ENCODE measurements around the gene GUCY1A1.

The GUCY1A1 gene

GRCh38 chr4:155757745-155758265 lies 91.2 kb downstream of the GUCY1A1 start:
- no peak overlapping the region for H3K27ac ChIP-seq (ENCODE audit: low read depth, low read length)

GRCh38 chr4:155758481-155759371 lies 92.1 kb downstream of the GUCY1A1 start, which contains the start of gene GUCY1B1:
TSS of gene GUCY1B1 (plus strand) at chr4:155759021. CDS start at chr4:155759141, 120 bp downstream.
- peaks cover 0 to 10% of the 10 kb centered on the region in 2 donors for H3K4me1 ChIP-seq (ENCODE audit: control insufficient read depth in 1 of 2, insufficient read depth in 2 of 2, low read length in 2 of 2)
- no peaks in the 10 kb centered on the region for H3K9me3 ChIP-seq (ENCODE audit: control insufficient read depth in 1 of 2, low read length in 2 of 2)
- peaks cover 5 to 13% of the 10 kb centered on the region in 2 donors for H3K27me3 ChIP-seq (ENCODE audit: control insufficient read depth in 1 of 2, insufficient read depth in 2 of 2, low read length in 2 of 2)
- peak within 1 kb of the TSS; percentile 26 to 32 for H3K9ac ChIP-seq (ENCODE audit: low read depth in 1 of 2, low read length in 2 of 2)
- peak within 1 kb of the TSS; percentile 69 to 74 for H3K4me3 ChIP-seq (ENCODE audit: low read depth in 1 of 2, low read length in 2 of 2)
- no peaks in the 10 kb centered on the region for H3K36me3 ChIP-seq (ENCODE audit: control insufficient read depth in 1 of 2, insufficient read depth in 2 of 2, low read length in 2 of 2)
- H3K27ac ChIP-seq (ENCODE audit: low read depth, low read length) = peak within 1 kb of the TSS; percentile 64

More at GRCh38 chr4:155757745-155758265, 91.2 kb downstream of the GUCY1A1 start:
- Histone ChIP-seq H3K4me3 (ENCODE audit: low read depth in 1 of 2, low read length in 2 of 2) (no peak overlapping the region), H3K9ac (ENCODE audit: low read depth in 1 of 2, low read length in 2 of 2) (no peak overlapping the region), H3K27me3 (ENCODE audit: control insufficient read depth in 1 of 2, insufficient read depth in 2 of 2, low read length in 2 of 2) (peaks cover 5 to 13% of the 10 kb centered on the region in 2 donors), H3K36me3 (ENCODE audit: control insufficient read depth in 1 of 2, insufficient read depth in 2 of 2, low read length in 2 of 2) (no peaks in the 10 kb centered on the region), H3K9me3 (ENCODE audit: control insufficient read depth in 1 of 2, low read length in 2 of 2) (no peaks in the 10 kb centered on the region), H3K4me1 (ENCODE audit: control insufficient read depth in 1 of 2, insufficient read depth in 2 of 2, low read length in 2 of 2) (peaks cover 0 to 10% of the 10 kb centered on the region in 2 donors)

- Histone ChIP-seq H3K27me3 (ENCODE audit: control insufficient read depth in 1 of 2, insufficient read depth in 2 of 2, low read length in 2 of 2) (peaks cover 5 to 13% of the 10 kb centered on the region in 2 donors), H3K27ac (ENCODE audit: low read depth, low read length) (peak overlapping the region; percentile 64), H3K4me1 (ENCODE audit: control insufficient read depth in 1 of 2, insufficient read depth in 2 of 2, low read length in 2 of 2) (peaks cover 0 to 10% of the 10 kb centered on the region in 2 donors), H3K9ac (ENCODE audit: low read depth in 1 of 2, low read length in 2 of 2) (peak overlapping the region; percentile 26 to 32), H3K4me3 (ENCODE audit: low read depth in 1 of 2, low read length in 2 of 2) (peak overlapping the region; percentile 69 to 74), H3K36me3 (ENCODE audit: control insufficient read depth in 1 of 2, insufficient read depth in 2 of 2, low read length in 2 of 2) (no peaks in the 10 kb centered on the region), H3K9me3 (ENCODE audit: control insufficient read depth in 1 of 2, low read length in 2 of 2) (no peaks in the 10 kb centered on the region)
Measured at GRCh38 chr4:155759372-155760252, 93.0 kb downstream of the GUCY1A1 start.

DNA sequence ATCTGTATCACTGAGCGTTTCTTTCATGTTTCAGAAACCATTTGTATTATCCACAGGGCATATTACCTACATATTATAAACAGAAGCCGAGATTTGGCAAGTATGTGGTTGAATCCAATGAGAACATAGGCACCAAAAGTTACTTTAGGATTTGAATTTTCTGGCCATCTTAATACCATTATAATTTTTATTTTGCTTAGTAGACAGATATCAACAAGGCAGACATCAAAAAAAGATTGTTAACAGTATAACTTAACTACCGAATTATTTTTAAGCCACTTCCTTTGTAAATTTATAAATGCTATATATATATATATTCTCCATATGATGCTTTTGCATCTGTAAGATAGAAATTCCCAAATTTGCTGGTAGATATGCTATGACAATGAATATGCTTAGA lies 94.4 kb downstream of the GUCY1A1 start:
- peaks cover 0 to 10% of the 10 kb centered on the region in 2 donors for H3K4me1 ChIP-seq (ENCODE audit: control insufficient read depth in 1 of 2, insufficient read depth in 2 of 2, low read length in 2 of 2)
- no peak overlapping the region for H3K27ac ChIP-seq (ENCODE audit: low read depth, low read length)
- H3K4me3 ChIP-seq (ENCODE audit: low read depth in 1 of 2, low read length in 2 of 2) = no peak overlapping the region
- H3K27me3 ChIP-seq (ENCODE audit: control insufficient read depth in 1 of 2, insufficient read depth in 2 of 2, low read length in 2 of 2) = peaks cover 5 to 13% of the 10 kb centered on the region in 2 donors
- no peak overlapping the region for H3K9ac ChIP-seq (ENCODE audit: low read depth in 1 of 2, low read length in 2 of 2)
- no peaks in the 10 kb centered on the region for H3K9me3 ChIP-seq (ENCODE audit: control insufficient read depth in 1 of 2, low read length in 2 of 2)
- H3K36me3 ChIP-seq (ENCODE audit: control insufficient read depth in 1 of 2, insufficient read depth in 2 of 2, low read length in 2 of 2) = no peaks in the 10 kb centered on the region

GRCh38 chr4:155761916-155762315 lies 95.3 kb downstream of the GUCY1A1 start:
- Histone ChIP-seq H3K9ac (ENCODE audit: low read depth in 1 of 2, low read length in 2 of 2) (no peak overlapping the region), H3K9me3 (ENCODE audit: control insufficient read depth in 1 of 2, low read length in 2 of 2) (no peaks in the 10 kb centered on the region), H3K4me3 (ENCODE audit: low read depth in 1 of 2, low read length in 2 of 2) (no peak overlapping the region), H3K27ac (ENCODE audit: low read depth, low read length) (no peak overlapping the region), H3K27me3 (ENCODE audit: control insufficient read depth in 1 of 2, insufficient read depth in 2 of 2, low read length in 2 of 2) (peaks cover 5 to 13% of the 10 kb centered on the region in 2 donors), H3K36me3 (ENCODE audit: control insufficient read depth in 1 of 2, insufficient read depth in 2 of 2, low read length in 2 of 2) (no peaks in the 10 kb centered on the region), H3K4me1 (ENCODE audit: control insufficient read depth in 1 of 2, insufficient read depth in 2 of 2, low read length in 2 of 2) (peaks cover 0 to 10% of the 10 kb centered on the region in 2 donors)

- Histone ChIP-seq H3K36me3 (ENCODE audit: control insufficient read depth in 1 of 2, insufficient read depth in 2 of 2, low read length in 2 of 2) (no peaks in the 10 kb centered on the region), H3K4me3 (ENCODE audit: low read depth in 1 of 2, low read length in 2 of 2) (no peak overlapping the region), H3K9ac (ENCODE audit: low read depth in 1 of 2, low read length in 2 of 2) (no peak overlapping the region), H3K27ac (ENCODE audit: low read depth, low read length) (no peak overlapping the region), H3K9me3 (ENCODE audit: control insufficient read depth in 1 of 2, low read length in 2 of 2) (no peaks in the 10 kb centered on the region), H3K4me1 (ENCODE audit: control insufficient read depth in 1 of 2, insufficient read depth in 2 of 2, low read length in 2 of 2) (peaks cover 0 to 10% of the 10 kb centered on the region in 2 donors), H3K27me3 (ENCODE audit: control insufficient read depth in 1 of 2, insufficient read depth in 2 of 2, low read length in 2 of 2) (peaks cover 5 to 13% of the 10 kb centered on the region in 2 donors)
Measured at GRCh38 chr4:155762334-155762733, 95.7 kb downstream of the GUCY1A1 start.

- Histone ChIP-seq H3K9ac (ENCODE audit: low read depth in 1 of 2, low read length in 2 of 2) (no peak overlapping the region), H3K27me3 (ENCODE audit: control insufficient read depth in 1 of 2, insufficient read depth in 2 of 2, low read length in 2 of 2) (peaks cover 4 to 9% of the 10 kb centered on the region in 2 donors), H3K4me1 (ENCODE audit: control insufficient read depth in 1 of 2, insufficient read depth in 2 of 2, low read length in 2 of 2) (peaks cover 0 to 10% of the 10 kb centered on the region in 2 donors), H3K27ac (ENCODE audit: low read depth, low read length) (no peak overlapping the region), H3K4me3 (ENCODE audit: low read depth in 1 of 2, low read length in 2 of 2) (no peak overlapping the region), H3K9me3 (ENCODE audit: control insufficient read depth in 1 of 2, low read length in 2 of 2) (no peaks in the 10 kb centered on the region), H3K36me3 (ENCODE audit: control insufficient read depth in 1 of 2, insufficient read depth in 2 of 2, low read length in 2 of 2) (no peaks in the 10 kb centered on the region)
Measured at GRCh38 chr4:155763551-155763950, 96.9 kb downstream of the GUCY1A1 start.

DNA sequence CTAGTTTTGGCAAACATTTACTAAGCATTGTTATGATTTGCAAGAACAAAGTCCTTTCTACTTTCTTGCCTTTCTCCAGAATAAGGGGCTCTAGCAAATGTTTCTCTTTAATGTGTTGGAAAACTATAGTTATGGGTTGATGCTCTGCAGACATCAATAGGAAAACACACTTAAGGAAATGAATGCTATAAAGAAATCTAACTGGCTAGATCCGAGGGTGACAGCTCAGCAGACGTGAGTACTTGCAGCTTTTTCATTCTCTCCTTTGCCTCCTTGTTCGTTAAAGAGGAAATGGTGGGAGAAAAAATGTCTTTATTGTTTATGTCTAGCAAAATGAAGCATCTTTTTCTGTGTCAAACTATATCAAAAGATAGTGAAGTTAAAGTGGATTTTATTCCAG lies 98.5 kb downstream of the GUCY1A1 start:
- no peak overlapping the region for H3K9ac ChIP-seq (ENCODE audit: low read depth in 1 of 2, low read length in 2 of 2)
- H3K9me3 ChIP-seq (ENCODE audit: control insufficient read depth in 1 of 2, low read length in 2 of 2) = no peaks in the 10 kb centered on the region
- H3K4me1 ChIP-seq (ENCODE audit: control insufficient read depth in 1 of 2, insufficient read depth in 2 of 2, low read length in 2 of 2) = peaks cover 0 to 5% of the 10 kb centered on the region in 2 donors
- peaks cover 0 to 6% of the 10 kb centered on the region in 2 donors for H3K27me3 ChIP-seq (ENCODE audit: control insufficient read depth in 1 of 2, insufficient read depth in 2 of 2, low read length in 2 of 2)
- H3K4me3 ChIP-seq (ENCODE audit: low read depth in 1 of 2, low read length in 2 of 2) = no peak overlapping the region
- H3K36me3 ChIP-seq (ENCODE audit: control insufficient read depth in 1 of 2, insufficient read depth in 2 of 2, low read length in 2 of 2) = no peaks in the 10 kb centered on the region
- H3K27ac ChIP-seq (ENCODE audit: low read depth, low read length) = no peak overlapping the region

DNA sequence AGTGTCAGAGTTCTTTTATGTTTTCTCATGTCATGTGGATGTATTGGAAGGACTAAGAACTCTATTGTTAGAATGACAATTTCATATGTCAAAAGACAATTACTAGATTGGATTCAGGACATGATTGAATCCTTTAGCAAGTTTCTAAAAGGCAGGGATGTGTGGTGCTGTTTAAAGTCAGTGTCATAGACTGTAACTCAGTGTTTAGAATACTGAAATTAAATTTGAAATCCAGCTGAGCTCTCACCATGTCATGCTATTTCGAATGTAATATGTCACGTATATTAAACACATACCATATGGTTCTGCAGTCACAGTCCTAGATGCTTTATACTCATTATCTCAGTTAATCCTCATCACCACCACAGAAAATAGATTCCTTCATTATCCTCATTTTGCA lies 100.0 kb downstream of the GUCY1A1 start:
- H3K9me3 ChIP-seq (ENCODE audit: control insufficient read depth in 1 of 2, low read length in 2 of 2) = no peaks in the 10 kb centered on the region
- no peak overlapping the region for H3K27ac ChIP-seq (ENCODE audit: low read depth, low read length)
- no peaks in the 10 kb centered on the region for H3K36me3 ChIP-seq (ENCODE audit: control insufficient read depth in 1 of 2, insufficient read depth in 2 of 2, low read length in 2 of 2)
- H3K27me3 ChIP-seq (ENCODE audit: control insufficient read depth in 1 of 2, insufficient read depth in 2 of 2, low read length in 2 of 2) = no peaks in the 10 kb centered on the region
- no peak overlapping the region for H3K9ac ChIP-seq (ENCODE audit: low read depth in 1 of 2, low read length in 2 of 2)
- no peak overlapping the region for H3K4me3 ChIP-seq (ENCODE audit: low read depth in 1 of 2, low read length in 2 of 2)
- peaks cover 0 to 5% of the 10 kb centered on the region in 2 donors for H3K4me1 ChIP-seq (ENCODE audit: control insufficient read depth in 1 of 2, insufficient read depth in 2 of 2, low read length in 2 of 2)
